NCI-H128 (cell line): ENCODE results near the gene POLR3GL.

Experiments
- DNase-seq: peaks from one replicate; lab custom pipeline; 2025; ENCODE audit not compliant: unreplicated experiment; lab: John Stamatoyannopoulos, UW

The POLR3GL gene

GRCh38 chr1:145947551-145947950, 16.9 kb upstream of the POLR3GL start:
- no peak for DNase-seq

GRCh38 chr1:145949219-145949618, 15.3 kb upstream of the POLR3GL start:
- DNase-seq = no peak

GRCh38 chr1:145951526-145951925, 13.0 kb upstream of the POLR3GL start:
- no peak for DNase-seq

- no peak for DNase-seq
These were observed 11.6 kb upstream of the POLR3GL start for GRCh38 chr1:145952903-145953302.

GRCh38 chr1:145953861-145954260, 10.6 kb upstream of the POLR3GL start:
- no peak for DNase-seq

- DNase-seq = no peak
These were observed 9.1 kb upstream of the POLR3GL start for GRCh38 chr1:145955436-145955835.

- no peak for DNase-seq
These were observed 8.1 kb upstream of the POLR3GL start for GRCh38 chr1:145956361-145956760.

- DNase-seq = no peak
These were observed 7.6 kb upstream of the POLR3GL start for GRCh38 chr1:145956781-145957442.

- DNase-seq = peak; percentile 95
These were observed 6.8 kb upstream of the POLR3GL start, which contains the start of gene LIX1L for GRCh38 chr1:145957443-145958319. Gene LIX1L, minus strand, starts transcription at chr1:145958017. Its CDS starts 90 bp downstream, at chr1:145957927.

- DNase-seq = no peak
These were observed 5.8 kb upstream of the POLR3GL start for GRCh38 chr1:145958734-145959133.

GRCh38 chr1:145959333-145959732, 5.2 kb upstream of the POLR3GL start:
- DNase-seq = no peak

- DNase-seq = no peak
These were observed 4.5 kb upstream of the POLR3GL start for GRCh38 chr1:145959957-145960467.

- DNase-seq = peak; percentile 55
These were observed 3.9 kb upstream of the POLR3GL start for GRCh38 chr1:145960468-145961108.

GRCh38 chr1:145961109-145961424, 3.4 kb upstream of the POLR3GL start:
- DNase-seq = no peak

- DNase-seq = no peak
These were observed 2.9 kb upstream of the POLR3GL start for GRCh38 chr1:145961425-145962156.

GRCh38 chr1:145962157-145963102, 2.1 kb upstream of the POLR3GL start:
- no peak for DNase-seq

GRCh38 chr1:145963265-145964019, 1.0 kb upstream of the POLR3GL start:
- no peak for DNase-seq

GRCh38 chr1:145965119-145965744, 742 bp downstream of the POLR3GL start:
- DNase-seq = no peak

- no peak for DNase-seq
These were observed 2.8 kb downstream of the POLR3GL start for GRCh38 chr1:145967288-145967687.
